ENCODE measurements around the gene OXCT2. TPM values are rescaled to one million over a fixed set of nuclear protein-coding genes. Genes with fewer than 3 reads are reported as not detected.
"Not testable (repeated sequence)": the region's sequence is repeated elsewhere in the genome, so short reads cannot be mapped to it uniquely, and the experiment has no call there.

The OXCT2 gene
- total RNA-seq, 1 donor from 2014 or later = 0.36 TPM

- FAIRE-seq; H3K27ac Mint-ChIP-seq (ENCODE audit: unreplicated experiment): not testable (repeated sequence)
Observed at GRCh38 chr1:39775141-39775540, 4.0 kb upstream of the OXCT2 start.

GRCh38 chr1:39773369-39773979 is 2.3 kb upstream of the OXCT2 start:
- not testable (repeated sequence) for H3K36me3 ChIP-seq (ENCODE audit: insufficient read depth, low read length); H3K4me3 ChIP-seq (ENCODE audit: insufficient read depth, low read depth, low read length); H3K79me2 ChIP-seq (ENCODE audit: insufficient read depth, low read length); H3K9me3 ChIP-seq (ENCODE audit: insufficient read depth, low read depth, low read length); H3K4me3 Mint-ChIP-seq (ENCODE audit: unreplicated experiment); H3K27me3 ChIP-seq (ENCODE audit: insufficient read depth, low read length); H4K20me1 ChIP-seq (ENCODE audit: insufficient read depth, low read length); H3K27me3 Mint-ChIP-seq (ENCODE audit: low read depth, unreplicated experiment); DNase-seq (ENCODE audit: low read depth); H3K4me1 ChIP-seq (ENCODE audit: insufficient read depth, low read length); H3K4me2 ChIP-seq (ENCODE audit: low read length); H3K9me3 Mint-ChIP-seq (ENCODE audit: unreplicated experiment); H3K27ac Mint-ChIP-seq (ENCODE audit: unreplicated experiment); H3K27ac ChIP-seq (ENCODE audit: low read depth, low read length); H3K9ac ChIP-seq (ENCODE audit: low read length); H3K36me3 Mint-ChIP-seq (ENCODE audit: low read depth, unreplicated experiment); FAIRE-seq; H2AFZ ChIP-seq (ENCODE audit: low read depth, low read length)
- H3K4me1 Mint-ChIP-seq (ENCODE audit: low read depth, unreplicated experiment) = peaks cover 17% of the 10 kb centered on the region

More at GRCh38 chr1:39775141-39775540, 4.0 kb upstream of the OXCT2 start:
- not testable (repeated sequence) for H3K4me2 ChIP-seq (ENCODE audit: low read length); DNase-seq (ENCODE audit: low read depth); H2AFZ ChIP-seq (ENCODE audit: low read depth, low read length); H3K9ac ChIP-seq (ENCODE audit: low read length); H3K9me3 ChIP-seq (ENCODE audit: insufficient read depth, low read depth, low read length); H3K79me2 ChIP-seq (ENCODE audit: insufficient read depth, low read length); H3K36me3 Mint-ChIP-seq (ENCODE audit: low read depth, unreplicated experiment); H3K4me3 ChIP-seq (ENCODE audit: insufficient read depth, low read depth, low read length); H4K20me1 ChIP-seq (ENCODE audit: insufficient read depth, low read length); H3K9me3 Mint-ChIP-seq (ENCODE audit: unreplicated experiment); H3K4me1 ChIP-seq (ENCODE audit: insufficient read depth, low read length); H3K27ac ChIP-seq (ENCODE audit: low read depth, low read length); H3K4me3 Mint-ChIP-seq (ENCODE audit: unreplicated experiment); H3K27me3 ChIP-seq (ENCODE audit: insufficient read depth, low read length); H3K36me3 ChIP-seq (ENCODE audit: insufficient read depth, low read length)
- Mint-ChIP-seq H3K27me3 (ENCODE audit: low read depth, unreplicated experiment) (peaks cover 16% of the 10 kb centered on the region), H3K4me1 (ENCODE audit: low read depth, unreplicated experiment) (peaks cover 15% of the 10 kb centered on the region)

- not testable (repeated sequence) for H3K36me3 Mint-ChIP-seq (ENCODE audit: low read depth, unreplicated experiment); H3K4me1 ChIP-seq (ENCODE audit: insufficient read depth, low read length); H3K79me2 ChIP-seq (ENCODE audit: insufficient read depth, low read length); H3K27ac Mint-ChIP-seq (ENCODE audit: unreplicated experiment); H3K27ac ChIP-seq (ENCODE audit: low read depth, low read length); H3K9me3 Mint-ChIP-seq (ENCODE audit: unreplicated experiment); H3K36me3 ChIP-seq (ENCODE audit: insufficient read depth, low read length); H3K27me3 Mint-ChIP-seq (ENCODE audit: low read depth, unreplicated experiment); H3K27me3 ChIP-seq (ENCODE audit: insufficient read depth, low read length); DNase-seq (ENCODE audit: low read depth); H3K4me1 Mint-ChIP-seq (ENCODE audit: low read depth, unreplicated experiment); H3K9ac ChIP-seq (ENCODE audit: low read length); H3K4me3 Mint-ChIP-seq (ENCODE audit: unreplicated experiment); H4K20me1 ChIP-seq (ENCODE audit: insufficient read depth, low read length); H3K9me3 ChIP-seq (ENCODE audit: insufficient read depth, low read depth, low read length)
- Histone ChIP-seq H2AFZ (ENCODE audit: low read depth, low read length) (peak overlapping the region; percentile 75), H3K4me3 (ENCODE audit: insufficient read depth, low read depth, low read length) (peak overlapping the region; percentile 10), H3K4me2 (ENCODE audit: low read length) (peak overlapping the region; percentile 69)
- peak; percentile 32 for FAIRE-seq
Observed at GRCh38 chr1:39770100-39771021, 787 bp downstream of the OXCT2 start.

GRCh38 chr1:39769502-39769901 is 1.6 kb downstream of the OXCT2 start:
- not testable (repeated sequence) for DNase-seq (ENCODE audit: low read depth); H3K27ac ChIP-seq (ENCODE audit: low read depth, low read length); H3K9me3 ChIP-seq (ENCODE audit: insufficient read depth, low read depth, low read length); H3K9ac ChIP-seq (ENCODE audit: low read length); H3K4me1 ChIP-seq (ENCODE audit: insufficient read depth, low read length); H3K27me3 Mint-ChIP-seq (ENCODE audit: low read depth, unreplicated experiment); H3K4me3 Mint-ChIP-seq (ENCODE audit: unreplicated experiment); H3K36me3 Mint-ChIP-seq (ENCODE audit: low read depth, unreplicated experiment); H3K27ac Mint-ChIP-seq (ENCODE audit: unreplicated experiment); FAIRE-seq; H2AFZ ChIP-seq (ENCODE audit: low read depth, low read length); H3K9me3 Mint-ChIP-seq (ENCODE audit: unreplicated experiment); H4K20me1 ChIP-seq (ENCODE audit: insufficient read depth, low read length); H3K36me3 ChIP-seq (ENCODE audit: insufficient read depth, low read length); H3K79me2 ChIP-seq (ENCODE audit: insufficient read depth, low read length); H3K27me3 ChIP-seq (ENCODE audit: insufficient read depth, low read length); H3K4me2 ChIP-seq (ENCODE audit: low read length); H3K4me3 ChIP-seq (ENCODE audit: insufficient read depth, low read depth, low read length); H3K4me1 Mint-ChIP-seq (ENCODE audit: low read depth, unreplicated experiment)

GRCh38 chr1:39766466-39766865 is 4.7 kb downstream of the OXCT2 start:
- not testable (repeated sequence) for H3K4me2 ChIP-seq (ENCODE audit: low read length); H3K27me3 Mint-ChIP-seq (ENCODE audit: low read depth, unreplicated experiment); H3K4me3 ChIP-seq (ENCODE audit: insufficient read depth, low read depth, low read length); H3K4me3 Mint-ChIP-seq (ENCODE audit: unreplicated experiment); H3K4me1 Mint-ChIP-seq (ENCODE audit: low read depth, unreplicated experiment); FAIRE-seq; H3K27ac ChIP-seq (ENCODE audit: low read depth, low read length); H3K36me3 ChIP-seq (ENCODE audit: insufficient read depth, low read length); H3K36me3 Mint-ChIP-seq (ENCODE audit: low read depth, unreplicated experiment); H4K20me1 ChIP-seq (ENCODE audit: insufficient read depth, low read length); H3K9ac ChIP-seq (ENCODE audit: low read length); H3K79me2 ChIP-seq (ENCODE audit: insufficient read depth, low read length); H3K4me1 ChIP-seq (ENCODE audit: insufficient read depth, low read length); H3K9me3 Mint-ChIP-seq (ENCODE audit: unreplicated experiment); H3K27ac Mint-ChIP-seq (ENCODE audit: unreplicated experiment); H2AFZ ChIP-seq (ENCODE audit: low read depth, low read length); H3K9me3 ChIP-seq (ENCODE audit: insufficient read depth, low read depth, low read length); H3K27me3 ChIP-seq (ENCODE audit: insufficient read depth, low read length); DNase-seq (ENCODE audit: low read depth)

- H3K27me3 Mint-ChIP-seq (ENCODE audit: low read depth, unreplicated experiment); H3K36me3 Mint-ChIP-seq (ENCODE audit: low read depth, unreplicated experiment); H3K79me2 ChIP-seq (ENCODE audit: insufficient read depth, low read length); H3K27ac ChIP-seq (ENCODE audit: low read depth, low read length); DNase-seq (ENCODE audit: low read depth); FAIRE-seq; H3K4me3 Mint-ChIP-seq (ENCODE audit: unreplicated experiment); H3K4me2 ChIP-seq (ENCODE audit: low read length); H3K4me1 ChIP-seq (ENCODE audit: insufficient read depth, low read length); H2AFZ ChIP-seq (ENCODE audit: low read depth, low read length); H3K4me1 Mint-ChIP-seq (ENCODE audit: low read depth, unreplicated experiment); H3K4me3 ChIP-seq (ENCODE audit: insufficient read depth, low read depth, low read length); H4K20me1 ChIP-seq (ENCODE audit: insufficient read depth, low read length); H3K27me3 ChIP-seq (ENCODE audit: insufficient read depth, low read length); H3K27ac Mint-ChIP-seq (ENCODE audit: unreplicated experiment); H3K9me3 Mint-ChIP-seq (ENCODE audit: unreplicated experiment); H3K36me3 ChIP-seq (ENCODE audit: insufficient read depth, low read length); H3K9me3 ChIP-seq (ENCODE audit: insufficient read depth, low read depth, low read length); H3K9ac ChIP-seq (ENCODE audit: low read length): not testable (repeated sequence)
Observed at GRCh38 chr1:39764512-39764911, 6.6 kb downstream of the OXCT2 start.

All from astrocyte (in vitro differentiated cells and primary cell).